ENCODE data around the gene SEC11C.

SEC11C gene

DNA sequence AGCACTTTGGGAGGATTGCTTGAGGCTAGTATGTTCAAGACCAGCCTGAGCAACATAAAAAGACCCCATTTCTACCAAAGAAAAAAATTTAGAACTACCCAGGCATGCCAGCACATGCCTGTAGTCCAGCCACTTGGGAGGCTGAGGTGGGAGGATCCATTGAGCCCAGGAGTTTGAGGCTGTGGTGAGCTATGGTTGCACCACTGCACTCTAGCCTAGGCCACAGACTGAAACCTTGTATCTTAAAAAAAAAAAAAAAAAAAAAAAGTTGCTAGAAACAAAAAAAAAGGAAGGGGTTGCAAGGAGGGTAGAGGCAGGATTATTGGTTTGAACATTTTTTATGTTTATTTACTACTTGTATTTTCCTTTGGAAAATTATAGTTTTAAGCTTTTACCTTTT is 4.8 kb downstream of the SEC11C start:
- H3K4me3 ChIP-seq (ENCODE audit: insufficient read depth, low read depth, low read length): no peak overlapping the region
- no peaks in the 10 kb centered on the region for H3K36me3 ChIP-seq (ENCODE audit: control insufficient read depth, insufficient read depth, low read length)
- no peaks in the 10 kb centered on the region for H3K9me3 ChIP-seq (ENCODE audit: control insufficient read depth, low read length)
- peaks cover 10% of the 10 kb centered on the region for H3K4me1 ChIP-seq (ENCODE audit: control insufficient read depth, insufficient read depth, low read length)
- H3K27me3 ChIP-seq (ENCODE audit: control insufficient read depth, insufficient read depth, low read length, poor library complexity, severe bottlenecking): no peaks in the 10 kb centered on the region
- no peak overlapping the region for H3K27ac ChIP-seq (ENCODE audit: insufficient read depth, low read depth, low read length, poor library complexity, severe bottlenecking)

DNA sequence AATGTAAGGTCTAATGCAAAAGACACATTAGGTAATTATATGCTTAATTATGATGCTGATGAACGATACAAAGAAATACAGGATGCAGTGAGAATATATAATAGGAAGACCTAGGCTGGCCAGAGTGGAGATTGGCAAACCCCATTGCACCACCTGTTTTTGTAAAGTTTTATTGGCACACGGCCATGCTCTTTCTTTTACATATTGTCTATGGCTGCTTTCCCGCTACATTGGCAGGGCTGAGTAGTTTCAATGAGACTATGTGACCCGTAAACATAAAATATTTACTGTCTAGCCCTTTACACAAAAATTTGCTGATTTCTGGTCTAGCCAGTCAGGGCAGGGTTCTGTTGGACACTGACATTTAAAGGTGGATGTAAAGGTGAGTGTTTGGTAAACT is 5.4 kb downstream of the SEC11C start:
- Histone ChIP-seq H3K4me1 (ENCODE audit: control insufficient read depth, insufficient read depth, low read length) (peaks cover 10% of the 10 kb centered on the region), H3K4me3 (ENCODE audit: insufficient read depth, low read depth, low read length) (no peak overlapping the region), H3K9me3 (ENCODE audit: control insufficient read depth, low read length) (no peaks in the 10 kb centered on the region), H3K27me3 (ENCODE audit: control insufficient read depth, insufficient read depth, low read length, poor library complexity, severe bottlenecking) (no peaks in the 10 kb centered on the region), H3K36me3 (ENCODE audit: control insufficient read depth, insufficient read depth, low read length) (no peaks in the 10 kb centered on the region), H3K27ac (ENCODE audit: insufficient read depth, low read depth, low read length, poor library complexity, severe bottlenecking) (no peak overlapping the region)
- 92 to 95% methylated on average over 4 of the region's 4 CpGs for WGBS, 2 experiments

- no peak overlapping the region for H3K4me3 ChIP-seq (ENCODE audit: insufficient read depth, low read depth, low read length)
- H3K27ac ChIP-seq (ENCODE audit: insufficient read depth, low read depth, low read length, poor library complexity, severe bottlenecking): no peak overlapping the region
- WGBS, 2 experiments: 94% methylated on average over 8 of the region's 8 CpGs
- H3K9me3 ChIP-seq (ENCODE audit: control insufficient read depth, low read length): no peaks in the 10 kb centered on the region
- no peaks in the 10 kb centered on the region for H3K36me3 ChIP-seq (ENCODE audit: control insufficient read depth, insufficient read depth, low read length)
- H3K27me3 ChIP-seq (ENCODE audit: control insufficient read depth, insufficient read depth, low read length, poor library complexity, severe bottlenecking): no peaks in the 10 kb centered on the region
- H3K4me1 ChIP-seq (ENCODE audit: control insufficient read depth, insufficient read depth, low read length): no peaks in the 10 kb centered on the region
Measured at GRCh38 chr18:59148192-59148591, 8.5 kb downstream of the SEC11C start.

- Histone ChIP-seq H3K36me3 (ENCODE audit: control insufficient read depth, insufficient read depth, low read length) (no peaks in the 10 kb centered on the region), H3K4me3 (ENCODE audit: insufficient read depth, low read depth, low read length) (no peak overlapping the region), H3K27me3 (ENCODE audit: control insufficient read depth, insufficient read depth, low read length, poor library complexity, severe bottlenecking) (no peaks in the 10 kb centered on the region), H3K9me3 (ENCODE audit: control insufficient read depth, low read length) (no peaks in the 10 kb centered on the region), H3K27ac (ENCODE audit: insufficient read depth, low read depth, low read length, poor library complexity, severe bottlenecking) (no peak overlapping the region), H3K4me1 (ENCODE audit: control insufficient read depth, insufficient read depth, low read length) (no peaks in the 10 kb centered on the region)
- 91 to 98% methylated on average over 2 of the region's 2 CpGs for WGBS, 2 experiments
Measured at GRCh38 chr18:59149007-59149406, 9.3 kb downstream of the SEC11C start.

DNA sequence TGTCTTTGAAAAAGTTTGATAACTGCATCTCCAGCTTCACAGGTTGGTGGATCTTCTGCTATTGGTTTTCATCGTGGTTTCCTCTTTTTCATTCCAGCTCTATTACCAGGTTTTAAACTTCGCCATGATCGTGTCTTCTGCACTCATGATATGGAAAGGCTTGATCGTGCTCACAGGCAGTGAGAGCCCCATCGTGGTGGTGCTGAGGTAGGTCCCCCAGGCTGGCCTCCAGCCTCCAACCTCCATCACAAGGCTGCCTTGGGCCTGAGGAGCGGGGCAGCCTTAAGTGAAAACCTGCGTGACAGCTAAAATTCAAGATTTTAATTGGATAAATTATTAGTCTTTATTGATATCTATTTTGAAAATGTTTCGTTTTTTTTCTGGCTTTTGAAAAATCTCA is 9.7 kb downstream of the SEC11C start:
- WGBS, 2 experiments: 94 to 95% methylated on average over 6 to 8 of the region's 8 CpGs
- Histone ChIP-seq H3K4me3 (ENCODE audit: insufficient read depth, low read depth, low read length) (no peak overlapping the region), H3K9me3 (ENCODE audit: control insufficient read depth, low read length) (no peaks in the 10 kb centered on the region), H3K27ac (ENCODE audit: insufficient read depth, low read depth, low read length, poor library complexity, severe bottlenecking) (no peak overlapping the region), H3K36me3 (ENCODE audit: control insufficient read depth, insufficient read depth, low read length) (no peaks in the 10 kb centered on the region), H3K4me1 (ENCODE audit: control insufficient read depth, insufficient read depth, low read length) (no peaks in the 10 kb centered on the region), H3K27me3 (ENCODE audit: control insufficient read depth, insufficient read depth, low read length, poor library complexity, severe bottlenecking) (no peaks in the 10 kb centered on the region)

GRCh38 chr18:59150236-59150635 is 10.6 kb downstream of the SEC11C start:
- Histone ChIP-seq H3K27ac (ENCODE audit: insufficient read depth, low read depth, low read length, poor library complexity, severe bottlenecking) (no peak overlapping the region), H3K36me3 (ENCODE audit: control insufficient read depth, insufficient read depth, low read length) (no peaks in the 10 kb centered on the region), H3K4me1 (ENCODE audit: control insufficient read depth, insufficient read depth, low read length) (no peaks in the 10 kb centered on the region), H3K9me3 (ENCODE audit: control insufficient read depth, low read length) (no peaks in the 10 kb centered on the region), H3K4me3 (ENCODE audit: insufficient read depth, low read depth, low read length) (no peak overlapping the region), H3K27me3 (ENCODE audit: control insufficient read depth, insufficient read depth, low read length, poor library complexity, severe bottlenecking) (no peaks in the 10 kb centered on the region)
- 88 to 91% methylated on average over 11 of the region's 11 CpGs for WGBS, 2 experiments

- WGBS, 2 experiments: 91 to 96% methylated on average over 2 of the region's 2 CpGs
- Histone ChIP-seq H3K4me1 (ENCODE audit: control insufficient read depth, insufficient read depth, low read length) (no peaks in the 10 kb centered on the region), H3K27ac (ENCODE audit: insufficient read depth, low read depth, low read length, poor library complexity, severe bottlenecking) (no peak overlapping the region), H3K9me3 (ENCODE audit: control insufficient read depth, low read length) (no peaks in the 10 kb centered on the region), H3K4me3 (ENCODE audit: insufficient read depth, low read depth, low read length) (no peak overlapping the region), H3K36me3 (ENCODE audit: control insufficient read depth, insufficient read depth, low read length) (no peaks in the 10 kb centered on the region), H3K27me3 (ENCODE audit: control insufficient read depth, insufficient read depth, low read length, poor library complexity, severe bottlenecking) (no peaks in the 10 kb centered on the region)
Measured at GRCh38 chr18:59155153-59155552, 15.5 kb downstream of the SEC11C start.

GRCh38 chr18:59156316-59156715 is 16.6 kb downstream of the SEC11C start:
- H3K36me3 ChIP-seq (ENCODE audit: control insufficient read depth, insufficient read depth, low read length): no peaks in the 10 kb centered on the region
- no peaks in the 10 kb centered on the region for H3K9me3 ChIP-seq (ENCODE audit: control insufficient read depth, low read length)
- no peaks in the 10 kb centered on the region for H3K4me1 ChIP-seq (ENCODE audit: control insufficient read depth, insufficient read depth, low read length)
- H3K4me3 ChIP-seq (ENCODE audit: insufficient read depth, low read depth, low read length): no peak overlapping the region
- 94 to 100% methylated on average over 1 to 2 of the region's 3 CpGs for WGBS, 2 experiments
- H3K27ac ChIP-seq (ENCODE audit: insufficient read depth, low read depth, low read length, poor library complexity, severe bottlenecking): no peak overlapping the region
- H3K27me3 ChIP-seq (ENCODE audit: control insufficient read depth, insufficient read depth, low read length, poor library complexity, severe bottlenecking): no peaks in the 10 kb centered on the region

DNA sequence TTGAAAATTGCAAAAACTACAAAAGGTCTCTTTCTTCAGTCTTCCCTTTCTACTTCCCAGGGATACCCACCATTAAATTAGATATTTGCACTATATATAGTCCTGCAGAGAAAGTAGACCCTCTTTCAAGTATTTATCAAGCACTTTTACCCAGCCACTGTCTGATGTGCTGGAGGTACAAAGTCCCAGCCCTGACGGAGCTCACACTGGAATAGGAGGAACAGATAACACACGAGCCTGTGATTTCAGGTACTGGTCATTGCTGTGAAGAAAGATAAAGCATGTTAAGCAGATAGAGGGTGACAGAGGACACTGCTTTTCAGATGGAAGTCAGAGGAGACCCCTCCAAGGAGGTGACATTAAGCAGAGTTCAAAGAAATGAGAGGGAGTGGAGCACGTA is 19.6 kb downstream of the SEC11C start:
- Histone ChIP-seq H3K27ac (ENCODE audit: insufficient read depth, low read depth, low read length, poor library complexity, severe bottlenecking) (no peak overlapping the region), H3K4me1 (ENCODE audit: control insufficient read depth, insufficient read depth, low read length) (no peaks in the 10 kb centered on the region), H3K36me3 (ENCODE audit: control insufficient read depth, insufficient read depth, low read length) (no peaks in the 10 kb centered on the region), H3K4me3 (ENCODE audit: insufficient read depth, low read depth, low read length) (no peak overlapping the region), H3K27me3 (ENCODE audit: control insufficient read depth, insufficient read depth, low read length, poor library complexity, severe bottlenecking) (no peaks in the 10 kb centered on the region), H3K9me3 (ENCODE audit: control insufficient read depth, low read length) (no peaks in the 10 kb centered on the region)
- WGBS, 2 experiments: 88 to 92% methylated on average over 3 of the region's 3 CpGs

DNA sequence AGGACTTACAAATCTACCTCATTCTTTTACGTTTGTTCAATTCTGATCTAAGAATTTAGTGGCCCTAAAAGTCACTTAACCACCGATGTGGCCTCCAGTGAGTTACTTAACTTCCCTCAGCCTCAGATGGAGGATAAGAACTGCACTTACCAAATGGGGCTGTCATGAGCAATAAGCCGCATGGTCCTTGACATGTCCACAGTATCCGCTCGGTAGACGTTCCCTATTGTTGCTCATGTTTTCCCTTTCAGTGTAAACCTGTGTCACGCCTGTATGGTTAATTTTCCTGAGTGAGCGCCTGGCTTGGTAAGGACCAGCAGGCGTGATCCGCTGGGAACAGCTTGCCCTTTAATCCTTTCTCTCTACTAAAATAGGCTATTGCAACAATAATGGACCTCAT is 20.3 kb downstream of the SEC11C start:
- H3K27ac ChIP-seq (ENCODE audit: insufficient read depth, low read depth, low read length, poor library complexity, severe bottlenecking): no peak overlapping the region
- 92 to 96% methylated on average over 10 of the region's 10 CpGs for WGBS, 2 experiments
- no peaks in the 10 kb centered on the region for H3K4me1 ChIP-seq (ENCODE audit: control insufficient read depth, insufficient read depth, low read length)
- no peak overlapping the region for H3K4me3 ChIP-seq (ENCODE audit: insufficient read depth, low read depth, low read length)
- H3K36me3 ChIP-seq (ENCODE audit: control insufficient read depth, insufficient read depth, low read length): no peaks in the 10 kb centered on the region
- H3K9me3 ChIP-seq (ENCODE audit: control insufficient read depth, low read length): no peaks in the 10 kb centered on the region
- no peaks in the 10 kb centered on the region for H3K27me3 ChIP-seq (ENCODE audit: control insufficient read depth, insufficient read depth, low read length, poor library complexity, severe bottlenecking)

DNA sequence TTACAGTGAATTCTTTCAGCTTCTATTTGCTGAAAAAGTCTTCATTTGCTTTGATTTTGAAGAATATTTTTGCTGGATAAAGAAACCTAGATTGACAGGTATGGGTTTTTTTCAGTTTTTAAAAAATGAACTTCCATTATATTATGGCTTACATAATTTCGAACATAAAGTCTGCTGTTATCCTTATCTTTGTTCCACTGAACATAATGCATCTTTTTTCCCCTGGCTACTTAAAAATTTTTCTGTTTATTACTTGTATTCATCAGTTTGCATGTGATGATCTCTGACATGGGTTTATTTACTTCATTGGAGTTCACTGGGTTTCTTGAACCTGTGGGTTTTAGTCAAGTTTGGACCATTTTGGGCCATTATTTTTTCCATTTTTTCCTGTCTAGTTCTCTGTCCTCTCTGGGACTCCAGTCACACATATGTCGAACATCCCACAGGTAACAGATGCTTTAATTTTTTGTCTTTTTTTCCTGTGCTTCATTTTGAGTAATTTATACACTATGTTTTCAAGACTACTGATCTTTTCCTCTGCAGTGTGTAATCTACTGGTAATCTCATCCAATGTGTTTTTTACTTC is 33.1 kb downstream of the SEC11C start:
- H3K9me3 ChIP-seq (ENCODE audit: control insufficient read depth, low read length): no peaks in the 10 kb centered on the region

More for the DNA sequence above, 33.1 kb downstream of the SEC11C start:
- Histone ChIP-seq H3K4me1 (ENCODE audit: control insufficient read depth, insufficient read depth, low read length) (no peaks in the 10 kb centered on the region), H3K4me3 (ENCODE audit: insufficient read depth, low read depth, low read length) (no peak overlapping the region), H3K36me3 (ENCODE audit: control insufficient read depth, insufficient read depth, low read length) (no peaks in the 10 kb centered on the region), H3K27ac (ENCODE audit: insufficient read depth, low read depth, low read length, poor library complexity, severe bottlenecking) (no peak overlapping the region), H3K27me3 (ENCODE audit: control insufficient read depth, insufficient read depth, low read length, poor library complexity, severe bottlenecking) (no peaks in the 10 kb centered on the region)
- WGBS, 2 experiments: 71 to 93% methylated on average over 2 of the region's 2 CpGs

All from ectodermal cell (in vitro differentiated cells).